Measurements from ENCODE around the gene IGSF6.

The IGSF6 gene

DNA sequence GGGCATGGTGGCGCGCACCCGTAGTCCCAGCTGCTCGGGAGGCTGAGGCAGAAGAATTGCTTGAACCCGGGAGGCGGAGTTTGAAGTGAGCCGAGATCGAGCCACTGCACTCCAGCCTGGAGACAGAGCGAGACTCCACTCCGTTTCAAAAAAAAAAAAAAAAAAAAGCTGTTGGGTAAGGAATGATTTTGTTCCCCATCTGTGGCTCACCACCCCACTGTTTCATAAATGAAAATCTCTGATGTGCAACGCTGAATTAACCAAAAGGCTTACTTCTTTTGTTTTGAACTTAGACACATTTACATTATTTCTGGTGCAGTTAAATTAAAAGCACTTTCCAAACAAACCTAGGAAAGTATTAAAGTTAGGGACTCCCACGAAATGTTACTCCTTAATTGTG, 54.2 kb downstream of the IGSF6 start:
- H3K36me3 ChIP-seq (replicated peaks; ENCODE audit: low read depth, low read length), result no peaks in the 10 kb centered on the region
- peaks cover 3% of the 10 kb centered on the region; the same call in 1 of the 2 replicates for H3K27me3 ChIP-seq (ENCODE audit: low read depth, low read length)
- no peak for TF ChIP-seq EZH2phosphoT487 (IDR thresholded peaks at IDR 0.05; ENCODE audit: low read depth)
- TF ChIP-seq, protein P1, sequence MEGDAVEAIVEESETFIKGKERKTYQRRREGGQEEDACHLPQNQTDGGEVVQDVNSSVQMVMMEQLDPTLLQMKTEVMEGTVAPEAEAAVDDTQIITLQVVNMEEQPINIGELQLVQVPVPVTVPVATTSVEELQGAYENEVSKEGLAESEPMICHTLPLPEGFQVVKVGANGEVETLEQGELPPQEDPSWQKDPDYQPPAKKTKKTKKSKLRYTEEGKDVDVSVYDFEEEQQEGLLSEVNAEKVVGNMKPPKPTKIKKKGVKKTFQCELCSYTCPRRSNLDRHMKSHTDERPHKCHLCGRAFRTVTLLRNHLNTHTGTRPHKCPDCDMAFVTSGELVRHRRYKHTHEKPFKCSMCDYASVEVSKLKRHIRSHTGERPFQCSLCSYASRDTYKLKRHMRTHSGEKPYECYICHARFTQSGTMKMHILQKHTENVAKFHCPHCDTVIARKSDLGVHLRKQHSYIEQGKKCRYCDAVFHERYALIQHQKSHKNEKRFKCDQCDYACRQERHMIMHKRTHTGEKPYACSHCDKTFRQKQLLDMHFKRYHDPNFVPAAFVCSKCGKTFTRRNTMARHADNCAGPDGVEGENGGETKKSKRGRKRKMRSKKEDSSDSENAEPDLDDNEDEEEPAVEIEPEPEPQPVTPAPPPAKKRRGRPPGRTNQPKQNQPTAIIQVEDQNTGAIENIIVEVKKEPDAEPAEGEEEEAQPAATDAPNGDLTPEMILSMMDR (IDR thresholded peaks at IDR 0.05; ENCODE audit: low read depth, low read length), result no peak
- H3K9me3 ChIP-seq (ENCODE audit: insufficient read depth, low read length), result no peaks in the 10 kb centered on the region
- H2AFZ ChIP-seq (ENCODE audit: low read depth, low read length), result no peak overlapping the region
- peaks cover 32% of the 10 kb centered on the region for H3K4me1 ChIP-seq (ENCODE audit: low read length)
- H4K20me1 ChIP-seq (ENCODE audit: insufficient read depth, low read length), result peaks cover 22% of the 10 kb centered on the region
- peak overlapping the region; percentile 98 for H3K4me2 ChIP-seq (ENCODE audit: low read length)
- H3K27ac ChIP-seq (ENCODE audit: low read length), result peak overlapping the region; percentile 65
- H3K79me2 ChIP-seq (ENCODE audit: low read length), result peaks cover 34% of the 10 kb centered on the region
- H3K4me3 ChIP-seq (ENCODE audit: low read length), result peak overlapping the region; percentile 87
- peak overlapping the region; percentile 94 for H3K9ac ChIP-seq (ENCODE audit: low read length)

DNA sequence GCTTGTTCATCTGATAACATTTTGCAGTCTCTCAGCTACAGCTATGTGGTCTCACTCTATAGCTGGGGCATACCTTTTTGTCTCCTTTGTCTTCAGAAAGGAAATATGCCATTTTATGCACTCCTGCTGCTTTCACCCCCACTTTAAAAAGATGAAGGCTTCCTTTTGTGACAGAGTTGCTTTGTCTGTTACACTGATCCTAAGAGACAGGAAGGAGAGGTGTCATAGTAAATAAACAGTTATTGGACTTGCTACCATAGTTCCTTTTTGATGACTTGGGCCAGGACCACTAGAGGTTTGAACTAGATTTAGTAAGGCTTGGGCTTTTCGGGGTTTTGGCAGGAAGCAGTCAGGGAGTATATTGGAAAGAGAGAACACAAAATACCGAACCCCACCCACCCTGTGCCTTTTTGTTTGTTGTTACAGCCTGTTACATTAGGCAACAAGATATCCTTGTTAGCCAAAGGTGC, 54.8 kb downstream of the IGSF6 start:
- Histone ChIP-seq H4K20me1 (ENCODE audit: insufficient read depth, low read length) (peaks cover 16% of the 10 kb centered on the region), H3K4me3 (ENCODE audit: low read length) (peak overlapping the region; percentile 61), H3K36me3 (replicated peaks; ENCODE audit: low read depth, low read length) (no peaks in the 10 kb centered on the region), H3K79me2 (ENCODE audit: low read length) (peaks cover 28% of the 10 kb centered on the region), H3K9ac (ENCODE audit: low read length) (peak overlapping the region; percentile 22), H3K27me3 (ENCODE audit: low read depth, low read length) (peaks cover 4% of the 10 kb centered on the region; the same call in 1 of the 2 replicates), H3K27ac (ENCODE audit: low read length) (peak overlapping the region; percentile 34), H3K4me1 (ENCODE audit: low read length) (peaks cover 32% of the 10 kb centered on the region), H3K4me2 (ENCODE audit: low read length) (peak overlapping the region; percentile 68), H2AFZ (ENCODE audit: low read depth, low read length) (peak overlapping the region; percentile 66), H3K9me3 (ENCODE audit: insufficient read depth, low read length) (no peaks in the 10 kb centered on the region)
- TF ChIP-seq, protein P1 (IDR thresholded peaks at IDR 0.05; ENCODE audit: low read depth, low read length), result no peak
- TF ChIP-seq EZH2phosphoT487 (IDR thresholded peaks at IDR 0.05; ENCODE audit: low read depth), result no peak

DNA sequence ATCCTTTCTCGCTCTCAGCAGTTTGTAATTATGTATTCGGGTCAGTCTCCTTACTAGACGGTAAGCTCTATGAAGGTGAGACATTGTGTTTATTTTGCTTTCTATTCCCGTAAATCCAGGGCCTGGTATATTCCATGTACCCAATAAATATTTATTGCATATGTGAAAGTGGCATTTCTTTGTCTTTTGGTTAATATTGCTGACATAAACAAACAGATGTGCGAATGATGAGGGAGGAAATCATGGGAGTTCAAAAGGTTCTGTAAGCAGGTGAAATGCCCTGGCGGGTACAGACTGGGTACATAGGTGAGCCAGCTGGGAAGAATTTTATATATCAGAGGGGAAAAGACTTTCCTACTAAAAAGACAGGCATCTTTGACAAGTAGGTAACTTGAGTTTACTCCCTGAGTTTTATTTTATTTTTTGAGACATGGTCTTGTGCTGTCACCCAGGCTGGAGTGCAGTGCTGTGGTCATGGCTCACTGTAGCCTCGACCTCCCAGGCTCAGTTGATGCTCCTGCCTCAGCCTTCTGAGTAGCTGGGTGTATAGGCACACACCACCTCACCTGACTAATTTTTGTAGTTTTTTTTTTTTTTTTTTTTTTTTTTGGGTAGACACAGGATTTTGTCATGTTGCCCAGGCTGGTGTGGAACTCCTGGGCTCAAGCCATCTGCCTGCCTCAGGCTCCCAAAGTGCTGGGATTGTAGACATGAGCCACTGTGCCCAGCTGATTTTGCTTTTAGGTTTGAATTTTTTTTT, 58.7 kb downstream of the IGSF6 start:
- no peak overlapping the region for H3K27ac ChIP-seq (ENCODE audit: low read length)
- H3K9me3 ChIP-seq (ENCODE audit: insufficient read depth, low read length), result no peaks in the 10 kb centered on the region
- H3K4me3 ChIP-seq (ENCODE audit: low read length), result no peak overlapping the region
- no peaks in the 10 kb centered on the region; the same call in 1 of the 2 replicates for H3K79me2 ChIP-seq (ENCODE audit: low read length)
- no peaks in the 10 kb centered on the region for H4K20me1 ChIP-seq (ENCODE audit: insufficient read depth, low read length)
- TF ChIP-seq, protein P1 (IDR thresholded peaks at IDR 0.05; ENCODE audit: low read depth, low read length), result no peak
- no peak for TF ChIP-seq EZH2phosphoT487 (IDR thresholded peaks at IDR 0.05; ENCODE audit: low read depth)
- no peak overlapping the region for H3K4me2 ChIP-seq (ENCODE audit: low read length)
- H3K9ac ChIP-seq (ENCODE audit: low read length), result no peak overlapping the region
- H3K4me1 ChIP-seq (ENCODE audit: low read length), result peaks cover 31% of the 10 kb centered on the region
- peaks cover 4% of the 10 kb centered on the region; the same call in 1 of the 2 replicates for H3K27me3 ChIP-seq (ENCODE audit: low read depth, low read length)
- no peak overlapping the region for H2AFZ ChIP-seq (ENCODE audit: low read depth, low read length)
- H3K36me3 ChIP-seq (replicated peaks; ENCODE audit: low read depth, low read length), result no peaks in the 10 kb centered on the region

DNA sequence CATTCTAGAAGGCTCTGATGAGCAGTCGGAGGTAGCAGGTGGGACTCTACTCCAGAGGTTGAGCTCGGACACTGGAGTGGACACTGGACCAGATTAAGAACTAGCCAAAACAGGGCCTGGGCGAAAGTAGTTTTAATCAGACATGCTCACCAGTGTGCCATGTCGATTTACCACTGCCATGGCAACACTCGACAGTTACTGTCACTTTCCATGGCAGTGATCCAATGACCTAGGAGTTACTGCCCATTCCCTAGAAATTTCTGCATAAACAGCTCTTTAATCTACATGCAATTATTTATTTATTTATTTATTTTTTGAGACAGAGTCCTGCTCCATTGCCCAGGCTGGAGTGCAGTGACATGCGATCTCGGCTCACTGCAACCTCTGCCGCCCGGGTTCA, 60.2 kb downstream of the IGSF6 start:
- no peak overlapping the region for H2AFZ ChIP-seq (ENCODE audit: low read depth, low read length)
- H3K36me3 ChIP-seq (replicated peaks; ENCODE audit: low read depth, low read length), result no peaks in the 10 kb centered on the region
- H3K79me2 ChIP-seq (ENCODE audit: low read length), result no peaks in the 10 kb centered on the region
- no peak overlapping the region for H3K27ac ChIP-seq (ENCODE audit: low read length)
- no peak for TF ChIP-seq EZH2phosphoT487 (IDR thresholded peaks at IDR 0.05; ENCODE audit: low read depth)
- TF ChIP-seq, protein P1 (IDR thresholded peaks at IDR 0.05; ENCODE audit: low read depth, low read length), result no peak
- peaks cover 4% of the 10 kb centered on the region; the same call in 1 of the 2 replicates for H3K27me3 ChIP-seq (ENCODE audit: low read depth, low read length)
- no peaks in the 10 kb centered on the region for H3K9me3 ChIP-seq (ENCODE audit: insufficient read depth, low read length)
- no peaks in the 10 kb centered on the region for H4K20me1 ChIP-seq (ENCODE audit: insufficient read depth, low read length)
- H3K4me3 ChIP-seq (ENCODE audit: low read length), result no peak overlapping the region
- no peak overlapping the region for H3K4me2 ChIP-seq (ENCODE audit: low read length)
- H3K9ac ChIP-seq (ENCODE audit: low read length), result no peak overlapping the region
- peaks cover 20% of the 10 kb centered on the region for H3K4me1 ChIP-seq (ENCODE audit: low read length)

Data from OCI-LY3 (cell line).